ENCODE measurements around the gene NF1.

NF1 gene

DNA sequence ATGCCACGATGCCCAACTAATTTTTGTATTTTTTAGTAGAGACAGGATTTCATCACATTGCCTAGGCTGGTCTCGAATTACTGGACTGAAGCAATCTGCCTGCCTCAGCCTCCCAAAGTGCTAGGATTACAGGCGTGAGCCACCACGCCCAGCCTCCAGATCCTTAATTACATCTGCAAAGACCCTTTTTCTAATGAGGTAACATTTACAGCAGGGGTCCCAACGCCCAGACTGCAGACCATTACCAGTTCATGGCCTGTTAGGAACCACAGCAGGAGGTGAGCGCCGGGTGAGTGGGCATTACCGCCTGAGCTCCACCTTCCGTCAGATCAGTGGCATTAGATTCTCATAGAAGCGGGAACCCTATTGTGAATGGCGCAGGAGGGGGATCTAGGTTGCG, 292.7 kb downstream of the NF1 start:
- DNase-seq (ENCODE audit: low spot score), result no peak

DNA sequence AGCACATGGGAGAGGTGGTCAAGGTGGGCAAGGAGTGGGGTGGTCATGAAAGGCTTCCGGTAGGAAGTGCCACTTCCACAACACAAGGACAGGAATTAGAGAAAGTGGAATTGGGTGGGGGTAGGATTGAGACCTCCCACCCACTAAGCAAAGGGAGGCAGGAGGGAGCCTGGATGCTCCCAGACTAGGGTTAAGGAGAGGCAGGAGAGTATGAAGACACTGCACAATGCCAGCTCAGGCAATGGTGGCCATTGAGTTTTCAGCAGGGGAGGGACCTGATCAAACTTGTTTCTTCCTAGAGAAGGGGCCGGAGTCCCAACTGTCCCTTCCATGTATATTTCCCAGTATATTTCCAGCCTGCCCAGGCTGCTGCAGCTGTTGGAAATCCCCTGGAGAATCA, 293.6 kb downstream of the NF1 start:
- no peak for DNase-seq (ENCODE audit: low spot score)

GRCh38 chr17:31388770-31389656, 294.2 kb downstream of the NF1 start:
- DNase-seq (ENCODE audit: low spot score), result peak; percentile 15

DNA sequence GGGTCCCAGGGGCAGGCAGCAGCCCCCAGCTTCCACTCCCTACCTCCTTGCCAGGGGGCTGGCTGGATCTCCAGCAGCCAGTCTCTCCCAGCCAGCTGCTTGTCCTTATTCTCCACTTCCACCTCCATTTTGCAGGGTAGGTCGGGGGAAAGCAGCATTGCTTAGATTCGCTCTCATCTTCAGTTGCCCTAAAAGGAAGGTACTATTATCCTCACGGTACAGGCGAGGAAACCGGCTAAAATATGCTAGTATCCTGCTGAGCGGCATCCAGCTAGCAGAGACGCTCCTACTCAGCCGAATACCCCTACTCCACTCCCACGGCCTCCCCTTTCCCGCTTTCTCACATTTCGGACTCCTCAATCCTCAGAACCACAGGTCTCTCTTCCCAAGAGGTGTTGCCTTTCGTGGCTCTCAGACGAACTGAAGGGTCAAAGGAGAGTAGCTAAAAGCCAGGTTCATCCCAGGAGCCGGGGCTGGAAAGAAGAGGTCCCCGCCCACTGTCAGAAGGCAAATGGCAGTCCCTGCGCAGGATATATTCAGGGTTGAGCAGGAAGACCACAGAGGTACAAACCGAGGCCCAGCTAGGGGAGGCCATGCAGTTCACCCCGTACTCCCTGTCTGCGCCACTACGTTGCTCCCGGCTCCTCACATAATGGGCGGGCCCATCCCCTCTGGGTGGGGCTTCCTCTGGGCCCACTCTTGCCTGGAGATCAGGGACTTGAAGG, 295.0 kb downstream of the NF1 start:
- DNase-seq (ENCODE audit: low spot score), result no peak

GRCh38 chr17:31390426-31390747, 295.6 kb downstream of the NF1 start:
- DNase-seq (ENCODE audit: low spot score), result no peak

DNA sequence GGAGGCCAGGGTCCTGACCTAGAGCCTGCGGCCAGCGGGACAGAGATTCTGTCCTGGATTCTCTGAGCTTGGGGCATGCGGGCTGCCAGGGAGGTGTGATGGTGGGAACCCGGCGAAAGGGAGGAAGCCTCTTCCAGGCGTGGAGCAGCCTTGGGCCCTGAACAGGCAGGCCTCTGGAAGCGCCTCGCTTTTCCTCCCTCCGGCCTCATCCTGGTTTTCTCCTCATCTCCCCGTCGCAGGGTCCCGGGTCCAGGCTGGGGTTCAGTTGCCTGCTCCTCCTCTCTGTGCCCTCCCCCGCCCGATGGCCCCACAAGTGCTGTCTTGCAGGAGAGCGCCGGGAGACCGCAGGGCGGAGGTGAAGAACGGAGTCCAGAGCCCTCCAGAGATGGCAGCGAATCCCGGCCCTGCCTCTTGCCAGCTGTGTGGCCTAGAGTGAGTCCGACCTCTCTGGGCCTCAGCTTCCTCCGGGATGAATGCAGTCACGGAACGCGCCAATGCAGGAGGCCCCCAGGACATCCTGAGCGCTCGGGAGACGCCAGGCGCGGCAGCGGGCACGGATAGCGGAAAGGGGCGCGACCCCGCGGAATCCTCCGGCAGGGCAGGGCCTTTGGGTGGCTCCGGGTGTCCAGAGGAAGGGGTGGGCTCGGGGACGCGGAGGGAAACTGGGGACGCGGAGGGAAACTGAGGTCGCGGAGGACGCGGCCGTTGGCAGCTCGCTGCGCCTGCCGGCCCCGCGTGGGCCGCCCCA, 296.1 kb downstream of the NF1 start:
- DNase-seq (ENCODE audit: low spot score), result no peak

DNA sequence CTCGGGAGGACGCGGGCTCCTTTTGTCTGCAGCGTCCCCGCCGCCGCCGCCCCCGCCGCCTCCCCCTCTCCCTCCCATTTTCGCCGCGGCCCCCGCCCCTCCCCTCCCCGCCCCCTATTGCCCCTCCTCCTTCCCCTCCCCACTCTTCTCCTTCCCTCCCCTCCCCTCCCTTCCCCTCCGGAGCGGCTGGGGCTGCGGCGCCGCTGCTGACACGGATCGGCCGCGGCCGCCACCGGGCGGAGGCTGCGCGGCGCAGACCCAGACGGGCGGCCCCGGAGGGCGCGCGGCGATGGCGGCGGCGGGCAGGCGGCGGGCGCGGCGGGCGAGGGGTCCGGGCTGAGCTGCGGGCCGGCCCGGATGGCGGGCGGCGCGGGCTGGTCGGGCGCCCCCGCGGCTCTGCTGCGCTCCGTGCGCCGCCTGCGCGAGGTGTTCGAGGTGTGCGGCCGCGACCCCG, 296.7 kb downstream of the NF1 start, which contains the start of gene RAB11FIP4:
TSS of gene RAB11FIP4 (plus strand) at position 180 of the 454 bp plus-strand sequence. CDS start at position 358, 178 bp downstream.
- DNase-seq (ENCODE audit: low spot score), result no peak

DNA sequence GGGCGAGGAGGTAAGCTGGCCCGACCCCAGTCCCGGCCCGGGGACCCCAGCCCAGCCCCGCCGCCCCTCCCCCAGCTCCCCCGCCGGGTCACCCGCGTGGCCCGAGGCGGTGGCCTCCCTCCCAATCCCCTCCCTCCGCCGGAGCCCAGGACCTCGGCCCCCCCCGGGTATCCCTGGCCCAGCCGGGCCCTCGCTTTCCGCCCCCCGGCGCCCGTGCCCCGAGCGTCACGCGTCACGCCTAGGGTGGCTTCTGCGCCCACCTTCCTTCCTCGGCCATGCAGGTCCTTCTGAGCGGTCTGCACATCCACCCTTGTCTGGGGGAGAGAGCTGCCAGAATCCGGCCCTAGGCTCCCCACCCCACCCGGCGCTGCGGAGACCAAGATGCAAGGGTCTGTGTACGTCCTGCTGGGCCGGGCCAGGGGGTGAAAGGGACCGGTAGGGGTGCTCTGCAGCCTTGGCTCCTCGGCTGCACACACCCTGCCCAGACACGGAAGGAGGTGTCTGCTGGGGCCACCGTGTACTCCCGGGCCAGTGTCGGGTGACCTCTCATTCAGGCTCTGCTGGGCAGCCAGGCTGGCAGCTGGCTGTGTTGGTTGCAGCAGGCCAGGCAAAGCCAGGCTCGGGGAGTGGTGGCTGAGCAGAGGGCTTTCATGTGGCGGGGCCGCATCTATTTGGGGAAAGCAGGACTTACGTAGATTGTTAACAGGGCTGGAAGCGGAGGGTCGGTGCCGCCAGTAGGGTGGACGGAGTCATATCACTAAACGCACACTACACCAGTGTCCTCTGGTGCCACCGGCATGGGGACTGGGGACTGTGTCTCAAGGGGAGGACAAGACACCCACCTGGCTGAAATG, 297.5 kb downstream of the NF1 start:
- no peak for DNase-seq (ENCODE audit: low spot score)

- DNase-seq (ENCODE audit: low spot score), result no peak
These were observed 298.3 kb downstream of the NF1 start for GRCh38 chr17:31392856-31393748.

GRCh38 chr17:31393749-31394146, 299.0 kb downstream of the NF1 start:
- DNase-seq (ENCODE audit: low spot score), result no peak

DNA sequence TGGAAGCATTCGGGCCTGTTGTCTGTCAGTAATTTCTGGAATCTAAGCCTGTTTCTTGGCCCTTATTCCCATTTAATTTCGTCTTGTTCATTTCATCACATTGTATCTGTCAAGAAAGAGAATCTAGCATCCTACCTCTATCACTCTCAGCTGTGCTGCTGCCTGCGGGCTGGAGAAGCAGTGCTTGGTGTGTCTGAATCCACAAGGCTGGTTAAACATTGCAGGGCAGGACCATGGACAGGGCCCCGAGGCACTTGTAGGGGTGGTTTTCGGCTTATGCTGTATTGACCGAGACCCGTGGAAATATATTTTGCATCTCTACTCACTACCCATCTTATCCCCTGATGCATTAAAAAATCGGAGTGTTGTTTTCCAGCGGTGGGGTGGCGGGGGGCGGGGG, 299.8 kb downstream of the NF1 start:
- DNase-seq (ENCODE audit: low spot score), result no peak

- no peak for DNase-seq (ENCODE audit: low spot score)
These were observed 302.6 kb downstream of the NF1 start for GRCh38 chr17:31397256-31397939.

DNA sequence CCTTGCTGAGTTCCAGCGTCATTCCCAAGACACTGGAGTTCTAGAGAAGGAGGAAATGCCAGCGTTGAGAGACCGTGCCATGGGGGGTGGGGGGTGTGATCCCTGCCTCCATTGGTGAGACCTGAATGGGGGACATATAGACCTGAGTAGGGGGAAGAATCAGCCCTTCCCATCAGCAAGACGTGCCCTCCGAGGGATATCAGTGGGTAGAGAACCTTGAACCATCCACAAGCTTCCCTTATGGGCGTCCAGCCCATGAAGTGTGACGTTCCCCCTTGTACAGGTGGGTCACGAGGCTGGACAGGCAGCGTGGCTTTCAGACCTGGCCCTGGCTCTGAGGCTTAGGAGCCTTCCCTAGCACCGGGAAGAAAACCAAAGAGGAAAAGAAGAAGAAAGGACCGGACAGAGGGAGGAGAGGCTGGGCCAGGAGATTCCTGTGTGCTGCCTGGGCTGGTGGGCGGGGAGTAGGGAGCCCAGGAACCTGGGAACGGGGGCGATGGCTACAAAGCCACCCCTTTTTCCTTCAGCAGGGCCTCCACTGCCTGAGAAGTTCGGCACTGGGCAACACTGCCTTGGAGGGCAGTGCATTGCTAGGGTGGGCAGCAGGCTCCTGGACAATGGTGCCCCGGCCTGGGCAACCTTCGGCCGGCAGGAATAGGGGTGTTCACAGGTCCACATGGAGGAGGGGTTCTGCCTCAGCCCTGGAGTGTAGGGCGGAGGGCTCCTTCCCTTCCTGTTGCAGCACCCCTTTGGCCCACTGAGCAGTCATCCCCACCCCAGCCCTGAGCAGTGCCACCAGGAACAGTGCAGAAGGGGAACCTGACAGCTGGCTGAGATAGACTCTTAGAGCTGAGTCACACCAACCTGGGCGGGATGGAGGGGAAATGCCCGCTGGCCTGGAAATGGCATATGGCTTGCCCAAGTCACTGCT, 303.9 kb downstream of the NF1 start:
- no peak for DNase-seq (ENCODE audit: low spot score)

DNA sequence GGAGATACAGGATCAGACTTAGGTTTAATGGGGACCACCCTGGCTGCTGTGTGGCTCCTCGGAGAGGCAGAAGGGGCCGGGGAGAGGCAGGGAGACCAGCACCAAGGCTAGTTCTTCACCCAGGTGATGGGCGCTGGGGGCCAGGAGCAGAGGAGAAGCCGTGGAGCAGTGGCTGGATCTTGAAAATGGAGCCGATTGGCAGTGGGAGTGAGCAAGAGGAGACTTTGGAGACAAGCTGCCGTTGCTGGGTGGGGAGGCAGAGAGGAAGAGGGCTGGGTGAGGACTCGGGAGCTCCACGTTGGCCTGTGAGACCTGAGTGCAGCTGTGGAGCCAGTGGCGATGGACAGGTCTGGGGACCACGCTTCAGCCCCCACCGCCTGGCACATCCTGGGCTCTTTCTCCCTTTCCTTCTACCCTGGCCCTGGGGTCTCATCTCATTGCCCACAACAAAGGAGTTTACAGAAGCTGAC, 305.7 kb downstream of the NF1 start:
- DNase-seq (ENCODE audit: low spot score), result no peak

GRCh38 chr17:31401456-31402254, 306.9 kb downstream of the NF1 start:
- DNase-seq (ENCODE audit: low spot score), result no peak

- DNase-seq (ENCODE audit: low spot score), result no peak
These were observed 309.5 kb downstream of the NF1 start for GRCh38 chr17:31404028-31404949.

GRCh38 chr17:31405890-31406371, 311.2 kb downstream of the NF1 start:
- no peak for DNase-seq (ENCODE audit: low spot score)
